Tibial artery (tissue), 4 donors: ENCODE data around the gene FAM174C.

Experiments used
- DNase-seq, 2 donors: peaks; one replicate each; pipeline ENCODE4 v3.0.0-alpha.2; 2019
- H3K27ac ChIP-seq, 2 donors: fragments of 200-600 bp; sonication (generic) in 1 of 2; 1 replicate in 1 of 2; 2 replicates in 1 of 2; pipeline ENCODE4 v1.5.1; 2018 to 2019; ENCODE audit warnings: mild to moderate bottlenecking in 1 of 2
- H3K27me3 ChIP-seq, 2 donors: fragments of 200-600 bp; sonication (generic) in 1 of 2; one replicate each; pipeline versions ENCODE4 v1.5.1 to v1.6.0; 2016 to 2019
- H3K36me3 ChIP-seq, 3 donors: fragments of 200-600 bp; sonication (generic) in 2 of 3; one replicate each; pipeline ENCODE4 v1.5.1; 2016 to 2019; ENCODE audit warnings: mild to moderate bottlenecking in 2 of 3
- H3K4me1 ChIP-seq, 4 donors: fragments of 200-600 bp; sonication (generic) in 2 of 4; 1 replicate in 3 of 4; 2 replicates in 1 of 4; pipeline ENCODE4 v1.5.1; 2016 to 2019
- H3K4me3 ChIP-seq, 2 donors: fragments of 200-600 bp; sonication (generic) in 1 of 2; 1 replicate in 1 of 2; 2 replicates in 1 of 2; pipeline ENCODE4 v1.5.1; 2018 to 2019; ENCODE audit warnings: mild to moderate bottlenecking in 2 of 2
- H3K9me3 ChIP-seq, 3 donors: fragments of 200-600 bp; sonication (generic) in 1 of 3; one replicate each; pipeline ENCODE4 v1.5.1; 2016 to 2019
- CTCF ChIP-seq, 2 experiments: fragments of 200-600 bp in 1 of 2; fragments of 450-650 bp in 1 of 2; IDR thresholded peaks; one replicate each; pipeline ENCODE4 v1.5.1; 2017 to 2019; ENCODE audit warnings: antibody characterized with exemption in 2 of 2, mild to moderate bottlenecking in 1 of 2, moderate library complexity in 1 of 2
- intact Hi-C: fragments of 100-400 bp; cut with DNase I; formaldehyde crosslinking; loops from one replicate; pipeline ENCODE4 v1.15.0; 2023; ENCODE audit warnings: low total_unique reads

The FAM174C gene

GRCh38 chr19:1283207-1283916, 8.0 kb downstream of the FAM174C start:
- no peaks in the 10 kb centered on the region for H3K9me3 ChIP-seq
- H3K4me3 ChIP-seq: no peak overlapping the region
- peaks cover 3 to 53% of the 10 kb centered on the region in 2 donors for H3K27me3 ChIP-seq
- intact Hi-C loops: loop anchor here (5.0 kb wide), 1 partner anchor 89 kb away; no protein-coding TSS in a partner anchor
- peaks cover 0 to 30% (median 18%) of the 10 kb centered on the region in 4 donors for H3K4me1 ChIP-seq
- peaks cover 4 to 13% (median 10%) of the 10 kb centered on the region in 3 donors for H3K36me3 ChIP-seq
- no peak for TF ChIP-seq CTCF (IDR thresholded peaks at IDR 0.05)
- no peak for DNase-seq
- no peak overlapping the region for H3K27ac ChIP-seq

- H3K9me3 ChIP-seq: no peaks in the 10 kb centered on the region
- peaks cover 3 to 8% (median 7%) of the 10 kb centered on the region in 3 donors for H3K36me3 ChIP-seq
- intact Hi-C loops: loop anchor here (5.0 kb wide), 1 partner anchor 88 kb away; no protein-coding TSS in a partner anchor
- DNase-seq: no peak
- H3K27me3 ChIP-seq: peaks cover 3 to 58% of the 10 kb centered on the region in 2 donors
- H3K27ac ChIP-seq: no peak overlapping the region
- no peak for TF ChIP-seq CTCF (IDR thresholded peaks at IDR 0.05)
- peaks cover 0 to 30% (median 18%) of the 10 kb centered on the region in 4 donors for H3K4me1 ChIP-seq
- H3K4me3 ChIP-seq: no peak overlapping the region
These were observed 8.6 kb downstream of the FAM174C start for GRCh38 chr19:1283917-1284292.

- Histone ChIP-seq H3K9me3 (no peaks in the 10 kb centered on the region), H3K27me3 (peaks cover 3 to 64% of the 10 kb centered on the region in 2 donors), H3K4me3 (no peak overlapping the region), H3K36me3 (peaks cover 0 to 2% (median 1%) of the 10 kb centered on the region in 3 donors), H3K4me1 (peaks cover 0 to 30% (median 18%) of the 10 kb centered on the region in 4 donors), H3K27ac (no peak overlapping the region)
- intact Hi-C loops: loop anchor here (5.0 kb wide), 1 partner anchor 88 kb away; no protein-coding TSS in a partner anchor
- DNase-seq: no peak
- TF ChIP-seq CTCF (IDR thresholded peaks at IDR 0.05): no peak
These were observed 9.1 kb downstream of the FAM174C start for GRCh38 chr19:1284293-1284978.

GRCh38 chr19:1284979-1285736, 9.8 kb downstream of the FAM174C start:
- TF ChIP-seq CTCF (IDR thresholded peaks at IDR 0.05): no peak
- H3K27ac ChIP-seq: no peak overlapping the region
- peaks cover 0 to 25% (median 18%) of the 10 kb centered on the region in 4 donors for H3K4me1 ChIP-seq
- no peak for DNase-seq
- H3K27me3 ChIP-seq: peaks cover 3 to 71% of the 10 kb centered on the region in 2 donors
- intact Hi-C loops: loop anchor here (5.0 kb wide), 1 partner anchor 87 kb away; no protein-coding TSS in a partner anchor
- H3K9me3 ChIP-seq: no peaks in the 10 kb centered on the region
- no peaks in the 10 kb centered on the region for H3K36me3 ChIP-seq
- H3K4me3 ChIP-seq: no peak overlapping the region

- Histone ChIP-seq H3K27ac (no peak within 1 kb of the TSS), H3K36me3 (no peaks in the 10 kb centered on the region), H3K9me3 (no peaks in the 10 kb centered on the region), H3K27me3 (peaks cover 3 to 78% of the 10 kb centered on the region in 2 donors), H3K4me3 (peak within 1 kb of the TSS; percentile 8 to 20), H3K4me1 (peaks cover 0 to 25% (median 18%) of the 10 kb centered on the region in 4 donors)
- intact Hi-C loops: no loop called here
- TF ChIP-seq CTCF (IDR thresholded peaks at IDR 0.05): no peak
- no peak for DNase-seq
These were observed 10.5 kb downstream of the FAM174C start, which contains the start of gene EFNA2 for GRCh38 chr19:1285737-1286360. Gene EFNA2 (plus strand): TSS chr19:1285873. CDS start chr19:1286169, 296 bp downstream.
